A549 (cell line): ENCODE data around the gene MAP7D2. TPM values are rescaled to one million over a fixed set of nuclear protein-coding genes. Genes with fewer than 3 reads are reported as not detected.
"Not testable (repeated sequence)": the region's sequence is repeated elsewhere in the genome, so short reads cannot be mapped to it uniquely, and the experiment has no call there.

ENCODE experiments used
- ATAC-seq, 2 experiments: fragments of 200-7000 bp in 1 of 2; fragments of >200 bp in 1 of 2; cut with Nextera tagmentation in 1 of 2; cut with Tn5 transposase in 1 of 2; 3 replicates each; pipeline versions ENCODE4 v1.8.0 to v1.9.1; 2018 to 2020; ENCODE audit warnings: mild to moderate bottlenecking in 1 of 2, moderate library complexity in 1 of 2
- CTCF ChIA-PET: fragments of 300-600 bp; sonication (Branson Sonifier 250); formaldehyde crosslinking; extraction: SDS; loops from one replicate; lab custom pipeline; 2021; ENCODE audit warnings: antibody characterized with exemption, inconsistent platforms; lab: Yijun Ruan, JAX
- POLR2A ChIA-PET: fragments of 350-600 bp; formaldehyde crosslinking; extraction: SDS; loops from one replicate; lab custom pipeline; 2021; ENCODE audit warnings: antibody characterized with exemption, inconsistent platforms; lab: Yijun Ruan, JAX
- DNase-seq, 2 experiments: peaks; one replicate each; pipeline versions ENCODE4 v3.0.0 to v3.0.0-alpha.2; 2011 to 2016; ENCODE audit warnings: low read depth in 1 of 2, low spot score in 1 of 2
- FAIRE-seq: peaks from 2 replicates; lab custom pipeline; 2011; peaks lifted over from hg19 to GRCh38; lab: Jason Lieb, UNC
- H3K27ac ChIP-seq, 2 experiments: fragments of >200 bp; sonication (Bioruptor Twin); formaldehyde crosslinking; 3 replicates each; pipeline ENCODE4 v1.5.1; 2016 to 2017
- H3K4me1 ChIP-seq: fragments of >200 bp; sonication (Bioruptor Twin); formaldehyde crosslinking; 3 replicates; pipeline ENCODE4 v1.6.1; 2016
- H3K4me2 ChIP-seq: fragments of >200 bp; sonication (Bioruptor Twin); formaldehyde crosslinking; 3 replicates; pipeline ENCODE4 v1.6.1; 2016
- H3K4me3 ChIP-seq: fragments of >200 bp; sonication (Bioruptor Twin); formaldehyde crosslinking; 3 replicates; pipeline ENCODE4 v1.5.1; 2016
- H3K9me3 ChIP-seq: fragments of >200 bp; sonication (Bioruptor Twin); formaldehyde crosslinking; 3 replicates; pipeline ENCODE4 v1.6.1; 2016
- BHLHE40 ChIP-seq: IDR thresholded peaks from 2 replicates; pipeline ENCODE4 v1.6.1; 2012; ENCODE audit warnings: low read depth, low read length, inconsistent platforms
- CBX2 ChIP-seq: fragments of 200-600 bp; sonication (generic); IDR thresholded peaks from 2 replicates; pipeline ENCODE4 v1.6.1; 2016; ENCODE audit warnings: low read depth, mild to moderate bottlenecking, borderline replicate concordance
- CTCF ChIP-seq: fragments of >200 bp; sonication (Bioruptor Twin); formaldehyde crosslinking; IDR thresholded peaks from 3 replicates; pipeline ENCODE4 v1.5.1; 2016
- E2F6 ChIP-seq: IDR thresholded peaks from 2 replicates; pipeline ENCODE4 v1.6.1; 2012; ENCODE audit warnings: low read depth, borderline replicate concordance
- EHMT2 ChIP-seq: fragments of 200-600 bp; sonication (generic); IDR thresholded peaks from 2 replicates; pipeline ENCODE4 v1.6.1; 2016; ENCODE audit warnings: antibody characterized with exemption, low read depth, mild to moderate bottlenecking, moderate library complexity
- ELK1 ChIP-seq: fragments of 150-350 bp; IDR thresholded peaks from 2 replicates; pipeline ENCODE4 v1.6.1; 2014; ENCODE audit warnings: low read depth, mild to moderate bottlenecking, low read length
- EP300 ChIP-seq, 2 experiments: fragments of >200 bp; sonication (Bioruptor Twin); formaldehyde crosslinking; IDR thresholded peaks; 2 replicates in 1 of 2; 3 replicates in 1 of 2; pipeline ENCODE4 v1.6.1; 2016 to 2017
- FOSB ChIP-seq: fragments of 250-450 bp; sonication (Bioruptor Pico); IDR thresholded peaks from 2 replicates; pipeline ENCODE4 v1.5.0; 2020; ENCODE audit warnings: mild to moderate bottlenecking, moderate library complexity
- FOSL2 ChIP-seq, 2 experiments: fragments of 450-650 bp in 1 of 2; fragments of >200 bp in 1 of 2; sonication (Bioruptor Twin) in 1 of 2; formaldehyde crosslinking; IDR thresholded peaks; 2 replicates each; pipeline versions ENCODE4 v1.5.0 to v1.6.1; 2016 to 2020; ENCODE audit warnings: mild to moderate bottlenecking in 1 of 2, moderate library complexity in 1 of 2
- HOXA7 ChIP-seq: fragments of 250-450 bp; sonication (Bioruptor Pico); IDR thresholded peaks from 2 replicates; pipeline ENCODE4 v1.5.0; 2020; ENCODE audit warnings: mild to moderate bottlenecking, moderate library complexity
- HOXB5 ChIP-seq: fragments of 250-450 bp; sonication (Bioruptor Pico); IDR thresholded peaks from 2 replicates; pipeline ENCODE4 v1.5.0; 2020; ENCODE audit warnings: mild to moderate bottlenecking, moderate library complexity
- JUNB ChIP-seq: fragments of >200 bp; sonication (Bioruptor Twin); formaldehyde crosslinking; IDR thresholded peaks from 2 replicates; pipeline ENCODE4 v1.6.1; 2016
- KDM5A ChIP-seq: fragments of 200-600 bp; sonication (generic); IDR thresholded peaks from 2 replicates; pipeline ENCODE4 v1.6.1; 2016; ENCODE audit warnings: antibody characterized with exemption, mild to moderate bottlenecking
- MAFK ChIP-seq: fragments of 450-650 bp; IDR thresholded peaks from 2 replicates; pipeline ENCODE4 v1.6.1; 2014; ENCODE audit not compliant: partially characterized antibody
- MAX ChIP-seq: IDR thresholded peaks from 2 replicates; pipeline ENCODE4 v1.6.1; 2012
- MYC ChIP-seq: IDR thresholded peaks from 2 replicates; pipeline ENCODE4 v1.6.1; 2012; ENCODE audit warnings: mild to moderate bottlenecking, inconsistent platforms, low read length, improper control_type of control experiment, borderline replicate concordance
- POLR2A ChIP-seq: IDR thresholded peaks from 2 replicates; pipeline ENCODE4 v1.6.1; 2012; ENCODE audit warnings: mild to moderate bottlenecking, low read length
- RCOR1 ChIP-seq: fragments of 150-350 bp; IDR thresholded peaks from 2 replicates; pipeline ENCODE4 v1.6.1; 2014; ENCODE audit warnings: antibody characterized with exemption, low read length, low read depth
- SMC3 ChIP-seq: fragments of >200 bp; sonication (Bioruptor Twin); formaldehyde crosslinking; IDR thresholded peaks from 3 replicates; pipeline ENCODE4 v1.6.1; 2018; ENCODE audit warnings: inconsistent platforms
- TFCP2L1 ChIP-seq: fragments of 250-450 bp; sonication (Bioruptor Pico); IDR thresholded peaks from 2 replicates; pipeline ENCODE4 v1.5.0; 2021; ENCODE audit warnings: mild to moderate bottlenecking
- TP53 ChIP-seq: fragments of 250-450 bp; sonication (Bioruptor Pico); IDR thresholded peaks from 2 replicates; pipeline ENCODE4 v1.5.0; 2021; ENCODE audit warnings: mild to moderate bottlenecking, moderate library complexity
- USF2 ChIP-seq: fragments of 450-650 bp; IDR thresholded peaks from 2 replicates; pipeline ENCODE4 v1.6.1; 2014; ENCODE audit warnings: antibody characterized with exemption
- ZFP36 ChIP-seq: fragments of 450-650 bp; IDR thresholded peaks from 2 replicates; pipeline ENCODE4 v1.6.1; 2014; ENCODE audit warnings: borderline replicate concordance; ENCODE audit not compliant: partially characterized antibody
- WGBS: methylation state at CpG from one replicate; pipeline ENCODE4 v1.1.6; 2017; ENCODE audit errors: missing lambda C conversion rate; 5-methylcytosine and 5-hydroxymethylcytosine counted together
- polyA minus RNA-seq: library from RNA; depleted of rRNA, polyadenylated mRNA; stranded (reverse); fragments of >200 nt; gene quantifications from 2 replicates; pipeline ENCODE4 v1.2.3, GENCODE V29; 2011; rRNA and poly(A)+ RNA removed
- polyA plus RNA-seq, 4 experiments: library from polyadenylated mRNA; depleted of rRNA in 3 of 4; stranded (reverse); fragments of >200 nt; fragmentation: RNase III in 1 of 4; extraction: RNeasy Plus Mini Kit Qiagen cat#74134 plus additional on column Dnase treatment in 1 of 4; gene quantifications; 2 replicates in 3 of 4; 3 replicates in 1 of 4; pipeline ENCODE4 v1.2.3, GENCODE V29; 2011 to 2017

MAP7D2 gene
- polyA plus RNA-seq (2011; rRNA removed) (10.1 and 11.6 TPM in 2 replicates), polyA plus RNA-seq (2017; fragmentation: RNase III; extraction: RNeasy Plus Mini Kit Qiagen cat#74134 plus additional on column Dnase treatment) (9.4 to 10.1 TPM (median 10.1 TPM) in 3 replicates), polyA minus RNA-seq (3.6 and 4.1 TPM in 2 replicates)
- polyA plus RNA-seq (2012; cell fraction: cytosol; rRNA removed): 6.4 and 7.6 TPM in 2 replicates
- polyA plus RNA-seq (2012; cell fraction: nucleus; rRNA removed): 6.1 and 8.0 TPM in 2 replicates

GRCh38 chrX:20116577-20117240 lies at the start of gene MAP7D2:
MAP7D2 (minus strand) TSS chrX:20116907; CDS start chrX:20116879, 28 bp downstream.
- Histone ChIP-seq H3K4me3 (peak within 1 kb of the TSS; percentile 74), H3K4me1 (peaks cover 6% of the 10 kb centered on the region; the same call in 1 of the 3 replicates), H3K27ac (peak within 1 kb of the TSS; percentile 74 to 89), H3K4me2 (peak within 1 kb of the TSS; percentile 98), H3K9me3 (no peaks in the 10 kb centered on the region)
- TF ChIP-seq FOSL2 (IDR thresholded peaks at IDR 0.05): no peak
- no peak for TF ChIP-seq FOSL2 (CRISPR knock-in tag; IDR thresholded peaks at IDR 0.05)
- TF ChIP-seq MAX: peak; percentile 94
- TF ChIP-seq HOXA7 (CRISPR knock-in tag): no peak
- peak; percentile 73; the same call in 1 of the 2 replicates for TF ChIP-seq E2F6
- peak; percentile 49; the same call in 1 of the 2 replicates for TF ChIP-seq BHLHE40
- peak; percentile 60 to 79 for ATAC-seq
- ChIA-PET POLR2A (no interaction called here), CTCF (no interaction called here)
- no peak for FAIRE-seq
- DNase-seq: peak; percentile 14 to 24
- WGBS: 91% methylated on average over 18 of the region's 91 CpGs

- DNase-seq, CTCF ChIA-PET, FAIRE-seq, H3K4me2 ChIP-seq, ATAC-seq, H3K4me1 ChIP-seq, H3K27ac ChIP-seq, H3K9me3 ChIP-seq, POLR2A ChIA-PET, H3K4me3 ChIP-seq: not testable (repeated sequence)
These were observed 45.8 kb upstream of the MAP7D2 start for GRCh38 chrX:20162516-20162915.

- Histone ChIP-seq H3K4me1 (no peaks in the 10 kb centered on the region), H3K4me2 (no peak overlapping the region), H3K27ac (no peak overlapping the region), H3K9me3 (no peaks in the 10 kb centered on the region), H3K4me3 (no peak overlapping the region)
- ChIA-PET CTCF (no interaction called here), POLR2A (no interaction called here)
- TF ChIP-seq POLR2A: no peak
- no peak for TF ChIP-seq KDM5A
- TF ChIP-seq JUNB: no peak
- no peak for TF ChIP-seq EP300 (IDR thresholded peaks at IDR 0.05)
- TF ChIP-seq CBX2: no peak
- TF ChIP-seq EHMT2: no peak
- TF ChIP-seq MAFK: no peak
- TF ChIP-seq MYC: no peak
- no peak for TF ChIP-seq HOXB5 (CRISPR knock-in tag)
- ATAC-seq: no peak
- no peak for FAIRE-seq
- no peak for DNase-seq
- WGBS: 90% methylated on average over 4 of the region's 4 CpGs
These were observed 43.2 kb upstream of the MAP7D2 start for GRCh38 chrX:20159797-20160385.

GRCh38 chrX:20151689-20152088 lies 35.0 kb upstream of the MAP7D2 start:
- Histone ChIP-seq H3K4me1 (no peaks in the 10 kb centered on the region), H3K27ac (no peak overlapping the region), H3K4me3 (no peak overlapping the region), H3K9me3 (no peaks in the 10 kb centered on the region), H3K4me2 (no peak overlapping the region)
- no peak for ATAC-seq
- DNase-seq: no peak
- WGBS: 87% methylated on average over 3 of the region's 3 CpGs
- TF ChIP-seq USF2 (no peak), SMC3 (no peak), CTCF (no peak), RCOR1 (no peak), POLR2A (no peak), ELK1 (no peak), TFCP2L1 (CRISPR knock-in tag) (no peak), TP53 (CRISPR knock-in tag) (no peak), ZFP36 (no peak), FOSB (no peak)
- no peak for FAIRE-seq
- ChIA-PET CTCF (no interaction called here), POLR2A (no interaction called here)
